22Rv1 (cell line): ENCODE results near the gene CCDC77.

Source experiments
- CTCF ChIP-seq: fragments of 450-650 bp; IDR thresholded peaks from 2 replicates; pipeline ENCODE4 v1.5.1; 2017; ENCODE audit warnings: mild to moderate bottlenecking
- ZFX ChIP-seq: fragments of 450-650 bp; IDR thresholded peaks from 2 replicates; pipeline ENCODE4 v1.6.1; 2017; ENCODE audit warnings: antibody characterized with exemption, borderline replicate concordance

GRCh38 chr12:414859-415258 is 13.4 kb downstream of the CCDC77 start:
- TF ChIP-seq CTCF: no peak
- no peak for TF ChIP-seq ZFX
